ENCODE results near the gene TRAF7. TPM values are rescaled to one million over a fixed set of nuclear protein-coding genes. Genes with fewer than 3 reads are reported as not detected.

Gene TRAF7
- total RNA-seq, 4 donors from 2014 or later: 36.3 to 70.1 (median 56.3) TPM

DNA sequence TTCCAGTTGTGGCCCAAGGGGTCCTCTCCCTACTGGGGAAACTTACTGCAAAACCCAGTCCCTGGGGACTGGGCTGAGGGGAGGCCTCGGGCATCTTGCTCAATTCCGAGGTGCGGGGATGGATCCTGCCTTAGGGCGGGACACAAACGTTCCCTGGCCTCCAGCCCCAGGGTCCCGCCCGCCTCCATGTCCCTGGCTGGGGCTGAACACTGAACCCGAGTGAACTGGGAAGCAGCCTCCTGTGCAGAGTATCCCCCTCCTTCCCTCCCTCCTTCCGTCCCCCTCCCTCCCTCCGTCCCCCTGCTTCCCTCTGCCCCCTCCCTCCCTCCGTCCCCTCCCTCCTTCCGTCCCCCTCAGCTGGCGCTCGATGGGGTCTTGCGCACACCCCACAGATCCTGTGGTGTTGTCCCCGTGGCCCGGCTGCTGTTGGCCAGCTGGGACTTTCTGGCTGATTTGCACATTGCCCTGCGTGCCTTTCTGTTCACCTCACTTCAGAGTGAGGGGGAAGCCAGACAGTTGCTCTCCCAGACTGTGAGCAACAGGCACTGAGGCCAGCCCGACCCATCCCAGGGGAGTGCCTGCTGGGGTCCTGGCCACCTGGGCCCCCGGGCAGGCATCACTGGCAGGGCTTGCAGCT, 5.5 kb downstream of the TRAF7 start:
- TF ChIP-seq, protein P1, sequence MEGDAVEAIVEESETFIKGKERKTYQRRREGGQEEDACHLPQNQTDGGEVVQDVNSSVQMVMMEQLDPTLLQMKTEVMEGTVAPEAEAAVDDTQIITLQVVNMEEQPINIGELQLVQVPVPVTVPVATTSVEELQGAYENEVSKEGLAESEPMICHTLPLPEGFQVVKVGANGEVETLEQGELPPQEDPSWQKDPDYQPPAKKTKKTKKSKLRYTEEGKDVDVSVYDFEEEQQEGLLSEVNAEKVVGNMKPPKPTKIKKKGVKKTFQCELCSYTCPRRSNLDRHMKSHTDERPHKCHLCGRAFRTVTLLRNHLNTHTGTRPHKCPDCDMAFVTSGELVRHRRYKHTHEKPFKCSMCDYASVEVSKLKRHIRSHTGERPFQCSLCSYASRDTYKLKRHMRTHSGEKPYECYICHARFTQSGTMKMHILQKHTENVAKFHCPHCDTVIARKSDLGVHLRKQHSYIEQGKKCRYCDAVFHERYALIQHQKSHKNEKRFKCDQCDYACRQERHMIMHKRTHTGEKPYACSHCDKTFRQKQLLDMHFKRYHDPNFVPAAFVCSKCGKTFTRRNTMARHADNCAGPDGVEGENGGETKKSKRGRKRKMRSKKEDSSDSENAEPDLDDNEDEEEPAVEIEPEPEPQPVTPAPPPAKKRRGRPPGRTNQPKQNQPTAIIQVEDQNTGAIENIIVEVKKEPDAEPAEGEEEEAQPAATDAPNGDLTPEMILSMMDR (IDR thresholded peaks at IDR 0.05): no peak
- TF ChIP-seq POLR2AphosphoS5 (IDR thresholded peaks at IDR 0.05) (no peak), POLR2A (IDR thresholded peaks at IDR 0.05) (no peak), EP300 (IDR thresholded peaks at IDR 0.05) (no peak)
- peaks cover 0 to 14% of the 10 kb centered on the region in 2 donors for H3K36me3 ChIP-seq
- no peaks in the 10 kb centered on the region for H3K9me3 ChIP-seq
- H3K4me1 ChIP-seq: peaks cover 3 to 77% (median 48%) of the 10 kb centered on the region in 3 donors
- 25% methylated on average over 13 of the region's 20 CpGs; no CpG with 5 or more reads in 1 of the 2 donors for WGBS, 2 donors (ENCODE audit: low coverage in 1 of 2)
- peak; percentile 83 for ATAC-seq
- H3K27me3 ChIP-seq: no peaks in the 10 kb centered on the region
- H3K4me3 ChIP-seq: peak overlapping the region in 1 of 2 donors; percentile 7
- H3K27ac ChIP-seq: peak overlapping the region in 3 of 4 donors; percentile 94 to 95 (median 94)

DNA sequence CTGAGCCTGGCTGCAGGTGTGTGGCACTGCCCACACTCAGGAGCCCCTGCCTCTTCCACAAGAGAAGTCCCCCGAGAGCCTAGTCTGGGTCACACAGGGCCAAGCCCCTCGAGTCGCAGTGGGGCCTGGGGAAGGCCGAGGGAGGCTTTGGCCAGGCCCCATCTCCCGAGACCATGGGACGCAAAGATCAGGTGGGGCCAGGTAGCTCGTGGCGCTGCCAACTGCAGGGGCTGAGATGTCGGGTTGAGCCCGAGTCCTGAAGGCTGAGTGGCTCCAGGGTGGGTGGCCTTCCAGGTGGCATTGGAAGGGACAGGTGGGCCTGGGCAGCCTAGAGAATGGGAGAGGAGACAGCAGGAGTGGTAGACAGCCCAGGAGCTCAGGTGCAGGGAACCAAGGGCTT, 6.3 kb downstream of the TRAF7 start:
- H3K27ac ChIP-seq: peak overlapping the region in 3 of 4 donors; percentile 94 to 95 (median 94)
- no peaks in the 10 kb centered on the region for H3K9me3 ChIP-seq
- peaks cover 0 to 23% of the 10 kb centered on the region in 2 donors for H3K36me3 ChIP-seq
- ATAC-seq: no peak
- WGBS, 2 donors (ENCODE audit: low coverage in 1 of 2): no CpG with 5 or more reads among the region's 10 CpGs
- no peak for TF ChIP-seq EP300 (IDR thresholded peaks at IDR 0.05)
- TF ChIP-seq POLR2AphosphoS5 (IDR thresholded peaks at IDR 0.05): no peak
- TF ChIP-seq, protein P1 (IDR thresholded peaks at IDR 0.05): no peak
- no peak for TF ChIP-seq POLR2A (IDR thresholded peaks at IDR 0.05)
- H3K4me3 ChIP-seq: no peak overlapping the region
- no peaks in the 10 kb centered on the region for H3K27me3 ChIP-seq
- H3K4me1 ChIP-seq: peaks cover 3 to 68% (median 41%) of the 10 kb centered on the region in 3 donors

DNA sequence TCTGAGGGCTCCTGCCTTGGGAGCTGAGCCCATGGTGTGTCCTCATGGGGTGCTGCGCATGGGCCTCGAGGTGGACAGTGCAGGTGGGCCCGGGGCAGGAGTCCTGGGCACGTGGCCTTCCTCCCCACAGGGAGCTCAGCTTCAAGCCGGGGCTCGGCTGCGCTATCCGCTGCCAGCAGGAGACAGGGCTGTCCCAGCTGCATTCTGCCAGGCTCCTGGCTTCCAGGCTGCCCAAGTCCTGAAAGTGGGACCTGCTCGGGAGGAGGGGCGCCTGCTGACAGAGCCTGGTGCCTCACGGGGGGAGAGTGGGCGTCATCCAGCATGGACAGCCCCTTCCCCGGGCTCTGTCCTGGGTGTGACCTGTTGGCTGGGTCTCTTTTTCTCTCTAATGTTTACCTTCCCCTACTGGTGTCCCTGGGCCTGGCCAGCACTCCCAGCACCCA, 7.1 kb downstream of the TRAF7 start:
- no peak for ATAC-seq
- H3K27me3 ChIP-seq: no peaks in the 10 kb centered on the region
- TF ChIP-seq POLR2A (IDR thresholded peaks at IDR 0.05) (no peak), POLR2AphosphoS5 (IDR thresholded peaks at IDR 0.05) (no peak), EP300 (IDR thresholded peaks at IDR 0.05) (no peak)
- TF ChIP-seq, protein P1 (IDR thresholded peaks at IDR 0.05): no peak
- WGBS, 2 donors (ENCODE audit: low coverage in 1 of 2): 40% methylated on average over 1 of the region's 13 CpGs; no CpG with 5 or more reads in 1 of the 2 donors
- peak overlapping the region in 3 of 4 donors; percentile 11 to 95 (median 94) for H3K27ac ChIP-seq
- H3K36me3 ChIP-seq: peaks cover 0 to 31% of the 10 kb centered on the region in 2 donors
- peaks cover 3 to 61% (median 34%) of the 10 kb centered on the region in 3 donors for H3K4me1 ChIP-seq
- H3K9me3 ChIP-seq: no peaks in the 10 kb centered on the region
- no peak overlapping the region for H3K4me3 ChIP-seq

DNA sequence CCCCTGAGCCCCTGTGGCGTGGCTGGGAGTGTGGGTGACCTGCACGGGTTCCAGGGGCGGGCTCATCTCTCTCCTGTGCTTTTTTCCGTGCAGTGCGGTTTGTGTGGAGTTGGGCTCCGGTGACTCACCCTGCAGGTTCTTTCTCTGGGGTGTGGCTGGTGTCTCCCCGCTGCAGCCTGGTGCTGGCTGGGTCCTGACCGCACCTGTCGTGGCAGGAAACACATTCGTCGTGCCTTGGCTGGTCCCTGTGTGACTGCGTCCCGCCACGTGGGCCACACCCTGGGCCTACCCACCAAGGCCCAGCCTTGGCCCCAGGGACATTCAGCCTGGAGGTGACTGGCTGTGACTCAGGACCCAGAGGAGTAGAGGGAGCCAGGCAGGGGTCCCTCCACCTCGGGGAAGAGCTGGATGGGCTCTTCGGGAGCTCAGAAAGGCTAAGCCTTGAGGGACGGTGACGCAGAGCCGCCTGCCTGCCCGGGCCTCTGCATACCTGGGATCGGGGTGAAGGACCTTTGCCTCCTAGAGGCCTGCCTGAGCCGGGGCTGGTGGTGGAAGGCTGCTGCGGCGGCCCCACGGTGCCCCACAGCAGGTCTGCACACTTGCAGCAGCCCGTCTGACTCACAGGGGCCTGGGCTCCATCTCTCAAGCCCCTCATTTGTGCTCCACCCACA, 7.8 kb downstream of the TRAF7 start:
- no CpG with 5 or more reads among the region's 26 CpGs for WGBS, 2 donors (ENCODE audit: low coverage in 1 of 2)
- peak overlapping the region in 3 of 4 donors; percentile 11 to 95 (median 94) for H3K27ac ChIP-seq
- no peaks in the 10 kb centered on the region for H3K27me3 ChIP-seq
- peaks cover 3 to 54% (median 28%) of the 10 kb centered on the region in 3 donors for H3K4me1 ChIP-seq
- H3K36me3 ChIP-seq: peaks cover 0 to 38% of the 10 kb centered on the region in 2 donors
- no peak for ATAC-seq
- no peaks in the 10 kb centered on the region for H3K9me3 ChIP-seq
- H3K4me3 ChIP-seq: no peak overlapping the region
- TF ChIP-seq POLR2AphosphoS5 (IDR thresholded peaks at IDR 0.05) (no peak), EP300 (IDR thresholded peaks at IDR 0.05) (no peak)

DNA sequence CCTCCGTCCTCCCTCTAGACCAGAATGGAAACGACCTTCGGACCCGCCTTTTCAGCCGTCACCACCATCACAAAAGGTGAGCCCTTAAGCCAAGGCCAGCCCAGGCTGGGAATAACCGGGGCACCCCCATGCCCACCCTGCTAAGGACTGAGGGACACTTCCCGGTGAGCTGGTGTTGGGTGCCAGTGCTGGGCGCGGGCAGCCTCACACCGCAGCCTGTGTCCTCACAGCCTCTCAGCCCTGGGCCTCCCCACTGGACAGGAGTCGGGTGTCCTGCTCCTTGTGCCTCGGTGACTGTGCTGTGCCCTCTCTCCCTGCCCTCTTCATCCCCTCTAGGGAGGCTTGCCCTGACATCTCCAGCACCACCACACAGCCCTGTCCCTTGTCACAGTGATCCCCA, 10.3 kb downstream of the TRAF7 start:
- Histone ChIP-seq H3K36me3 (peaks cover 0 to 63% of the 10 kb centered on the region in 2 donors), H3K27ac (no peak overlapping the region), H3K4me1 (peaks cover 0 to 38% (median 8%) of the 10 kb centered on the region in 3 donors), H3K9me3 (no peaks in the 10 kb centered on the region), H3K4me3 (no peak overlapping the region), H3K27me3 (no peaks in the 10 kb centered on the region)
- 100% methylated on average over 2 of the region's 12 CpGs; no CpG with 5 or more reads in 1 of the 2 donors for WGBS, 2 donors (ENCODE audit: low coverage in 1 of 2)
- no peak for ATAC-seq
- TF ChIP-seq, protein P1 (IDR thresholded peaks at IDR 0.05): no peak
- no peak for TF ChIP-seq EP300 (IDR thresholded peaks at IDR 0.05)
- TF ChIP-seq POLR2A (IDR thresholded peaks at IDR 0.05): no peak
- no peak for TF ChIP-seq POLR2AphosphoS5 (IDR thresholded peaks at IDR 0.05)
